GM13977 (cell line): ENCODE data around the gene NTNG1.

Experiments used
- DNase-seq: peaks from one replicate; pipeline ENCODE4 v3.0.0; 2012; ENCODE audit warnings: low spot score
- in situ Hi-C: fragments of 300-500 bp; cut with MboI; formaldehyde crosslinking; loops from one replicate; pipeline ENCODE4 v1.12.0; 2022; ENCODE audit warnings: low sequenced_read_pairs, low pct_unique_long_range_greater_than_20kb, mixed read lengths, inconsistent platforms; ENCODE audit not compliant: unreplicated experiment
- TF ChIP-seq, protein P1 (sequence below): IDR thresholded peaks from 2 replicates; pipeline ENCODE4 v1.5.1; 2012; ENCODE audit warnings: mild to moderate bottlenecking, control low read depth; ENCODE audit not compliant: insufficient read depth; ENCODE audit errors: extremely low read depth, missing control alignments

Gene NTNG1

DNA sequence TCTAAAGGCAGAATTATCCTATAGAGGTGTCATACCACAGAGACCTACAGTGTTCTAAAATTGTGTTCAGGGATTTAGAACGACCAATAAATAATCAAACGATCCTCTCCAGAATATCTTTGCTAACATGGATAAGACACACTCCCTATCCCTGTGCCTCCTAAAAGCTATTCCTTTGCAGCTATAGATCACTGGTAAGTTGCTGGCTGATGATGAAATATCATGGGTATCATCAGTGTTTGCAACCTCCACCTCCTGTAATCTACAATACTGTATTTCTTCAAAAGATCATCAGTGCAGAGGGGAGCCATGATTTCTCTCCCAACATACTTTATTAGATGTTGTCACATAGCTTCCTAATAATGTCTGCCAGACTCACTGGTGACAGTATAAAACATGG, 201.9 kb downstream of the NTNG1 start:
- no peak for DNase-seq
- in situ Hi-C loops: no loop called here
- TF ChIP-seq, protein P1, sequence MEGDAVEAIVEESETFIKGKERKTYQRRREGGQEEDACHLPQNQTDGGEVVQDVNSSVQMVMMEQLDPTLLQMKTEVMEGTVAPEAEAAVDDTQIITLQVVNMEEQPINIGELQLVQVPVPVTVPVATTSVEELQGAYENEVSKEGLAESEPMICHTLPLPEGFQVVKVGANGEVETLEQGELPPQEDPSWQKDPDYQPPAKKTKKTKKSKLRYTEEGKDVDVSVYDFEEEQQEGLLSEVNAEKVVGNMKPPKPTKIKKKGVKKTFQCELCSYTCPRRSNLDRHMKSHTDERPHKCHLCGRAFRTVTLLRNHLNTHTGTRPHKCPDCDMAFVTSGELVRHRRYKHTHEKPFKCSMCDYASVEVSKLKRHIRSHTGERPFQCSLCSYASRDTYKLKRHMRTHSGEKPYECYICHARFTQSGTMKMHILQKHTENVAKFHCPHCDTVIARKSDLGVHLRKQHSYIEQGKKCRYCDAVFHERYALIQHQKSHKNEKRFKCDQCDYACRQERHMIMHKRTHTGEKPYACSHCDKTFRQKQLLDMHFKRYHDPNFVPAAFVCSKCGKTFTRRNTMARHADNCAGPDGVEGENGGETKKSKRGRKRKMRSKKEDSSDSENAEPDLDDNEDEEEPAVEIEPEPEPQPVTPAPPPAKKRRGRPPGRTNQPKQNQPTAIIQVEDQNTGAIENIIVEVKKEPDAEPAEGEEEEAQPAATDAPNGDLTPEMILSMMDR: no peak

DNA sequence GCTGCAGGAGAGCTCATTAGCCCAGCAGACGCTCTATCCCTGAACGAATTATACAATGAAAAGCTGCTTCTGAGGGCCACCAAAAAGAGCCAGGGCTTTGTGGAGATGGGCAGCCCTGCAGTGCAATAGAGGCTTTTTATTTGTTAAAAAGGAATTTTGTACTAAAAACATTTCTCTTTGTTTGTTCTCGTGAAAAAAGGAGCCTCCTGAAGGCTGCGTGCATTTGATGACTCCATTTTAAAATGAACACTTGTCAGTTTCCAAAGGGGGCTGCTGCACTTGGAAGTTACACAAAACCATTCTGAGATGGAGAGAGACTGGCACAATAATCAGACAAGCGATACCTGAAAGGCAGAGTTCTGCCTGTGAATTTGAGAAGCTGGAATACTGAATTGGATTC, 202.8 kb downstream of the NTNG1 start:
- no peak for DNase-seq
- in situ Hi-C loops: no loop called here
- TF ChIP-seq, protein P1: no peak

DNA sequence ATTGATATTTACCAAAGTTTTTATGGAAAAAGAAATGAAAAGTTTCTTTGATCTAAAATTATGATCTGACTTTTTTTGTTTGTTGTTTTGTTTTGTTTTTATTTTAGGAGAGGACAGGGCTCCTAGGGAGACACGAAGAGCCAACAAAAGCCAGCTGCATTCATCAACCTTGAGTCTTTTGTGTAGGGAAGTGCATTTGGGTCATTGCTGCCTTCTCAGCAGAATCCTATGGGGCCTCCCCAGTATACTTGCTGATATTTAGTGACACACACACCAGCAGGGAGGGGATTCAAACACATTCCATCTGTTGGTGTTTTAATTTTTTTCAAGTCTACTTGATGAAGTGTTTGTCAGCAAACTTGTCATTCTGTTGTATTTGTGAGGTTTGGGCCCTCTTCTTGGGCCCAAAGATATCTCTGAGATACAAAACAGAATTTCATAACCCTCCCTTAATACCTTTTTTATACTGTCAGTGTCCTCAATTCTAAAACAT, 203.5 kb downstream of the NTNG1 start:
- DNase-seq: no peak
- in situ Hi-C loops: no loop called here
- TF ChIP-seq, protein P1: no peak

DNA sequence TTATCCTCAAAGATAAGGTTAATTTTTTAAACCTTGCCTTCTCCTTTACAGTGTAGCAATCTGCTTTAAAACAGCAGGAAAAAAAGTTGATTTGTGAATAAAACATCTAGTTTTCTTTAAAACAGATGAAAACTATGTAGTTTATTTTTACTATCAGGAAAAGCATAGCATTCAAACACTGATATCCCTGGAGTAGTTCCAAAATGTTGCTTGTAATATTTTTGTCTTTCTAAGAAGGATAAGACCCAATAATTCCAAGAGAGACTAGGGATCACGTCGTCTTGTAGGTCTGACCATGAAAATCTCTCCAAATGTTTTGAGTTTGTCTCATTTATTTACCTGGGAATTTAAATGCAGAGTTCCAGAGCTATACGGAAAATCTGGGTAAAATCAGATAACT, 204.0 kb downstream of the NTNG1 start:
- in situ Hi-C loops: no loop called here
- DNase-seq: no peak
- TF ChIP-seq, protein P1: no peak

DNA sequence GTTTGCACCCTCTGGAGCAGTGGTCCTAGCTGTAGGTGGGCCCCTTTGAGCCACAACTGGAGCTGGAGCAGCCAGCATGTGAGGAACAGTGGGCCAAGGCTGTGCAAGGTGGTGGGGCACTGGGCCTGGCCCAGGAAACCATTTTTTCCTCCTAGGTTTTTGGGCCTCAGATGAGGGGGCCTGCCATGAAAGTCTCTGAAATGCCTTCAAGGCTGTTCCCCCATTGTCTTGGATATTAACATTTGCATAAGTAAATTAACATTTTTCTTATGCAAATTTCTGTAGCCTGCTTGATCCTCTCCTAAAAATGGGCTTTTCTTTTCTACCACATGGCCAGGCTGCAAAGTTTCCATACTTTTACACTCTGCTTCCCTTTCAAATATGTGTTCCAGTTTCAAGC, 212.0 kb downstream of the NTNG1 start:
- TF ChIP-seq, protein P1: no peak
- in situ Hi-C loops: no loop called here
- no peak for DNase-seq

DNA sequence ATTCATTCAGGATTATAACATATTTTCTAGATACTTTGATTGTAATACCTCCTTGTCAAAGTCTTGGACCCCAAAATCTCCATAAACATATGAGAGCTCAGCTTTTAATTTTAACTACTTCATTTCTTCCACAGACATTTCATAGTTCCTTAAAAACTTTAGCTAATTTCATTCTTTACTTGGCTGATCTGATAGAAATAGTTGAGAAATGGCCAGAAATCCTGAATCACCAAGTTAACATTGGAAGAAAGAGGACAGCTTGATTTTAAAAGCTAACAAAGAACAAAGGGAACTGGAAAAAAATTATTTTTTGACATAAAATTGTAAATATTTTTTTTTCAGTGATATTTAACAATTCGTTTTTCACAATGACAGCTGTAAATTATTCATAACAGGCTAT, 216.5 kb downstream of the NTNG1 start:
- in situ Hi-C loops: no loop called here
- TF ChIP-seq, protein P1: no peak
- DNase-seq: no peak
